Activated CD4-positive, alpha-beta T cell treated with anti-CD3 and anti-CD28 coated beads for 36 hours (primary cell): Measurements from ENCODE around the gene SWAP70. TPM values are rescaled to one million over a fixed set of nuclear protein-coding genes. Genes with fewer than 3 reads are reported as not detected.

Source experiments
- ATAC-seq: fragments of 200-7000 bp; cut with Tn5 transposase; one replicate; pipeline ENCODE4 v1.10.0; 2021; ENCODE audit warnings: mild to moderate bottlenecking, moderate library complexity
- CTCF ChIA-PET: fragments of 350-600 bp; sonication (Branson Sonifier 250); formaldehyde crosslinking; loops from one replicate; lab custom pipeline; 2021; ENCODE audit warnings: antibody characterized with exemption; lab: Charles Lee
- POLR2A ChIA-PET: fragments of 350-600 bp; sonication (Branson Sonifier 250); formaldehyde crosslinking; loops from one replicate; lab custom pipeline; 2021; ENCODE audit warnings: antibody characterized with exemption, inconsistent platforms; lab: Charles Lee
- DNase-seq: peaks from one replicate; pipeline ENCODE4 v3.0.0-alpha.2; 2020
- H3K27ac Mint-ChIP-seq: one replicate; pipeline ENCODE4 v1.8.0; 2021; ENCODE audit warnings: mixed read lengths
- H3K27me3 Mint-ChIP-seq: one replicate; pipeline ENCODE4 v1.8.0; 2021; ENCODE audit warnings: mixed read lengths
- H3K36me3 Mint-ChIP-seq: one replicate; pipeline ENCODE4 v1.8.0; 2021; ENCODE audit warnings: low read depth, mixed read lengths
- H3K4me1 Mint-ChIP-seq: one replicate; pipeline ENCODE4 v1.8.0; 2021; ENCODE audit warnings: mixed read lengths
- H3K4me3 Mint-ChIP-seq: one replicate; pipeline ENCODE4 v1.8.0; 2021; ENCODE audit warnings: mild to moderate bottlenecking, moderate library complexity, mixed read lengths
- H3K9me3 Mint-ChIP-seq: one replicate; pipeline ENCODE4 v1.8.0; 2021; ENCODE audit warnings: low read depth, mixed read lengths
- intact Hi-C, 2 experiments: fragments of 100-400 bp; cut with DNase I in 1 of 2; cut with micrococcal nuclease in 1 of 2; formaldehyde crosslinking; loops; one replicate each; pipeline versions ENCODE4 v1.14.2 to v1.15.1; 2022 to 2024; cut with DNase I, micrococcal nuclease
- total RNA-seq, 2 experiments: library from RNA; stranded (reverse); gene quantifications; one replicate each; pipeline ENCODE4 v1.2.3, GENCODE V29; 2021

The SWAP70 gene
- total RNA-seq, 2 experiments from 2014 or later = 7.5 to 9.7 TPM

GRCh38 chr11:9710223-9710622, 46.3 kb downstream of the SWAP70 start:
- no peak overlapping the region for H3K4me3 Mint-ChIP-seq
- H3K36me3 Mint-ChIP-seq = peaks cover 4% of the 10 kb centered on the region
- peaks cover 2% of the 10 kb centered on the region for H3K27me3 Mint-ChIP-seq
- ATAC-seq (no peak), DNase-seq (no peak)
- no peaks in the 10 kb centered on the region for H3K9me3 Mint-ChIP-seq
- intact Hi-C loops = no loop called here
- no peaks in the 10 kb centered on the region for H3K4me1 Mint-ChIP-seq
- ChIA-PET POLR2A (no interaction called here), CTCF (no interaction called here)
- no peak overlapping the region for H3K27ac Mint-ChIP-seq

- H3K4me1 Mint-ChIP-seq = peaks cover under 1% of the 10 kb centered on the region
- no peak for DNase-seq
- peaks cover 2% of the 10 kb centered on the region for H3K27me3 Mint-ChIP-seq
- H3K9me3 Mint-ChIP-seq = peaks cover 4% of the 10 kb centered on the region
- ChIA-PET CTCF (no interaction called here), POLR2A (no interaction called here)
- intact Hi-C loops = no loop called here
- no peak overlapping the region for H3K27ac Mint-ChIP-seq
- H3K36me3 Mint-ChIP-seq = peaks cover 10% of the 10 kb centered on the region
- no peak overlapping the region for H3K4me3 Mint-ChIP-seq
- no peak for ATAC-seq
Measured at GRCh38 chr11:9710852-9711251, 47.0 kb downstream of the SWAP70 start.

GRCh38 chr11:9711454-9712307, 47.8 kb downstream of the SWAP70 start:
- peaks cover 8% of the 10 kb centered on the region for H3K4me1 Mint-ChIP-seq
- no peak overlapping the region for H3K27ac Mint-ChIP-seq
- peaks cover 2% of the 10 kb centered on the region for H3K27me3 Mint-ChIP-seq
- peaks cover 9% of the 10 kb centered on the region for H3K9me3 Mint-ChIP-seq
- no peak for DNase-seq
- intact Hi-C loops = no loop called here
- ChIA-PET CTCF (no interaction called here), POLR2A (no interaction called here)
- ATAC-seq = no peak
- H3K36me3 Mint-ChIP-seq = peaks cover 15% of the 10 kb centered on the region
- H3K4me3 Mint-ChIP-seq = no peak overlapping the region

- Mint-ChIP-seq H3K9me3 (peaks cover 9% of the 10 kb centered on the region), H3K4me3 (no peak overlapping the region), H3K27me3 (peaks cover 2% of the 10 kb centered on the region), H3K27ac (no peak overlapping the region), H3K4me1 (peaks cover 15% of the 10 kb centered on the region), H3K36me3 (peaks cover 15% of the 10 kb centered on the region)
- DNase-seq = no peak
- CTCF ChIA-PET = no interaction called here
- intact Hi-C loops = no loop called here
- POLR2A ChIA-PET = no interaction called here
- ATAC-seq = peak; percentile 28
Measured at GRCh38 chr11:9714272-9714940, 50.5 kb downstream of the SWAP70 start.

GRCh38 chr11:9716275-9717039, 52.6 kb downstream of the SWAP70 start:
- ChIA-PET CTCF (interaction anchor here (0.5 to 1.8 kb wide), 7 partner anchors 16 to 650 kb away, joined by 3 to 6 read pairs (median 3); no protein-coding TSS in a partner anchor), POLR2A (no interaction called here)
- intact Hi-C loops = no loop called here
- Mint-ChIP-seq H3K4me3 (no peak overlapping the region), H3K4me1 (peaks cover 23% of the 10 kb centered on the region), H3K36me3 (peaks cover 16% of the 10 kb centered on the region), H3K9me3 (peaks cover 9% of the 10 kb centered on the region), H3K27me3 (peaks cover 2% of the 10 kb centered on the region), H3K27ac (peak overlapping the region; percentile 64)
- peak; percentile 18 for DNase-seq
- ATAC-seq = peak; percentile 80

- ChIA-PET POLR2A (no interaction called here), CTCF (interaction anchor here (0.5 to 1.8 kb wide), 5 partner anchors 17 to 318 kb away, joined by 3 to 6 read pairs (median 3); no protein-coding TSS in a partner anchor)
- Mint-ChIP-seq H3K9me3 (peaks cover 9% of the 10 kb centered on the region), H3K4me1 (peaks cover 23% of the 10 kb centered on the region), H3K27me3 (peaks cover 2% of the 10 kb centered on the region), H3K4me3 (no peak overlapping the region), H3K36me3 (peaks cover 16% of the 10 kb centered on the region), H3K27ac (peak overlapping the region; percentile 64)
- ATAC-seq (no peak), DNase-seq (no peak)
- intact Hi-C loops = no loop called here
Measured at GRCh38 chr11:9717040-9717357, 53.1 kb downstream of the SWAP70 start.

GRCh38 chr11:9717719-9718118, 53.8 kb downstream of the SWAP70 start:
- POLR2A ChIA-PET = no interaction called here
- peaks cover 2% of the 10 kb centered on the region for H3K27me3 Mint-ChIP-seq
- CTCF ChIA-PET = interaction anchor here (0.8 to 1.8 kb wide), 4 partner anchors 18 to 79 kb away, joined by 3 to 6 read pairs (median 4); no protein-coding TSS in a partner anchor
- H3K27ac Mint-ChIP-seq = no peak overlapping the region
- peaks cover 9% of the 10 kb centered on the region for H3K9me3 Mint-ChIP-seq
- no peak for ATAC-seq
- H3K4me1 Mint-ChIP-seq = peaks cover 23% of the 10 kb centered on the region
- intact Hi-C loops = no loop called here
- H3K36me3 Mint-ChIP-seq = peaks cover 16% of the 10 kb centered on the region
- no peak for DNase-seq
- H3K4me3 Mint-ChIP-seq = no peak overlapping the region

GRCh38 chr11:9718147-9718546, 54.3 kb downstream of the SWAP70 start:
- peaks cover 16% of the 10 kb centered on the region for H3K36me3 Mint-ChIP-seq
- H3K9me3 Mint-ChIP-seq = peaks cover 9% of the 10 kb centered on the region
- ChIA-PET POLR2A (no interaction called here), CTCF (interaction anchor here (0.8 kb wide), 1 partner anchor 28 kb away, joined by 3 read pairs; no protein-coding TSS in a partner anchor)
- no peak overlapping the region for H3K27ac Mint-ChIP-seq
- peaks cover 2% of the 10 kb centered on the region for H3K27me3 Mint-ChIP-seq
- no peak overlapping the region for H3K4me3 Mint-ChIP-seq
- ATAC-seq (no peak), DNase-seq (no peak)
- intact Hi-C loops = no loop called here
- peaks cover 23% of the 10 kb centered on the region for H3K4me1 Mint-ChIP-seq

- peak overlapping the region; percentile 5 for H3K27ac Mint-ChIP-seq
- DNase-seq (no peak), ATAC-seq (no peak)
- peaks cover 23% of the 10 kb centered on the region for H3K4me1 Mint-ChIP-seq
- ChIA-PET POLR2A (interaction anchor here (0.6 kb wide), 1 partner anchor 121 kb away, joined by 4 read pairs; no protein-coding TSS in a partner anchor), CTCF (interaction anchor here (0.8 to 1.5 kb wide), 3 partner anchors 11 to 30 kb away, joined by 3 to 4 read pairs (median 3); no protein-coding TSS in a partner anchor)
- intact Hi-C loops = no loop called here
- H3K36me3 Mint-ChIP-seq = peaks cover 13% of the 10 kb centered on the region
- H3K27me3 Mint-ChIP-seq = no peaks in the 10 kb centered on the region
- H3K9me3 Mint-ChIP-seq = peaks cover 9% of the 10 kb centered on the region
- H3K4me3 Mint-ChIP-seq = no peak overlapping the region
Measured at GRCh38 chr11:9719566-9720289, 55.9 kb downstream of the SWAP70 start.

- CTCF ChIA-PET = interaction anchor here (0.8 to 1.5 kb wide), 2 partner anchors 27 to 31 kb away, joined by 3 to 4 read pairs; no protein-coding TSS in a partner anchor
- peaks cover 23% of the 10 kb centered on the region for H3K4me1 Mint-ChIP-seq
- H3K27me3 Mint-ChIP-seq = no peaks in the 10 kb centered on the region
- peak overlapping the region; percentile 5 for H3K27ac Mint-ChIP-seq
- H3K9me3 Mint-ChIP-seq = peaks cover 9% of the 10 kb centered on the region
- POLR2A ChIA-PET = no interaction called here
- no peak overlapping the region for H3K4me3 Mint-ChIP-seq
- peaks cover 12% of the 10 kb centered on the region for H3K36me3 Mint-ChIP-seq
- DNase-seq (no peak), ATAC-seq (no peak)
- intact Hi-C loops = no loop called here
Measured at GRCh38 chr11:9720290-9720630, 56.4 kb downstream of the SWAP70 start.

GRCh38 chr11:9722023-9722422, 58.1 kb downstream of the SWAP70 start:
- ATAC-seq (no peak), DNase-seq (no peak)
- ChIA-PET POLR2A (no interaction called here), CTCF (no interaction called here)
- H3K4me1 Mint-ChIP-seq = peaks cover 12% of the 10 kb centered on the region
- intact Hi-C loops = no loop called here
- no peaks in the 10 kb centered on the region for H3K9me3 Mint-ChIP-seq
- H3K27ac Mint-ChIP-seq = no peak overlapping the region
- peaks cover 1% of the 10 kb centered on the region for H3K36me3 Mint-ChIP-seq
- H3K4me3 Mint-ChIP-seq = no peak overlapping the region
- no peaks in the 10 kb centered on the region for H3K27me3 Mint-ChIP-seq
